Epidermal melanocyte (primary cell): ENCODE results near the gene ZNF319.
"Not testable (repeated sequence)": the region's sequence is repeated elsewhere in the genome, so short reads cannot be mapped to it uniquely, and the experiment has no call there.

Source experiments
- DNase-seq: peaks from one replicate; pipeline ENCODE4 v3.0.0; 2011; ENCODE audit warnings: low spot score; ENCODE audit not compliant: insufficient read length

The ZNF319 gene

GRCh38 chr16:58022601-58023371 lies 22.3 kb upstream of the ZNF319 start:
- DNase-seq, result no peak

GRCh38 chr16:58021661-58022551 lies 21.4 kb upstream of the ZNF319 start:
- DNase-seq, result no peak

GRCh38 chr16:58020628-58021521 lies 20.4 kb upstream of the ZNF319 start:
- no peak for DNase-seq

- no peak for DNase-seq
Observed at GRCh38 chr16:58019866-58020538, 19.5 kb upstream of the ZNF319 start.

GRCh38 chr16:58018803-58019202 lies 18.3 kb upstream of the ZNF319 start:
- no peak for DNase-seq

GRCh38 chr16:58016840-58017446 lies 16.5 kb upstream of the ZNF319 start:
- DNase-seq, result no peak

GRCh38 chr16:58013201-58013956 lies 12.9 kb upstream of the ZNF319 start:
- DNase-seq, result no peak

- DNase-seq, result no peak
Observed at GRCh38 chr16:58012481-58012880, 12.0 kb upstream of the ZNF319 start.

GRCh38 chr16:58011652-58012051 lies 11.2 kb upstream of the ZNF319 start:
- DNase-seq, result no peak

GRCh38 chr16:58010886-58011285 lies 10.4 kb upstream of the ZNF319 start:
- DNase-seq, result no peak

- no peak for DNase-seq
Observed at GRCh38 chr16:58009856-58010416, 9.5 kb upstream of the ZNF319 start.

GRCh38 chr16:58004736-58005135 lies 4.3 kb upstream of the ZNF319 start:
- DNase-seq, result not testable (repeated sequence)

- no peak for DNase-seq
Observed at GRCh38 chr16:58002936-58003335, 2.5 kb upstream of the ZNF319 start.

- no peak for DNase-seq
Observed at GRCh38 chr16:58002416-58002800, 1.9 kb upstream of the ZNF319 start.

GRCh38 chr16:58001781-58002415 lies 1.4 kb upstream of the ZNF319 start:
- no peak for DNase-seq

GRCh38 chr16:58000706-58001676 lies 519 bp upstream of the ZNF319 start, which contains the start of gene USB1:
TSS of gene USB1 (plus strand) at chr16:58001407. CDS start at chr16:58001484, 77 bp downstream.
- DNase-seq, result peak; percentile 96

GRCh38 chr16:57999366-57999970 lies 1.0 kb downstream of the ZNF319 start:
- no peak for DNase-seq
